IMR-90 (cell line): ENCODE measurements around the gene XPNPEP2. TPM values are rescaled to one million over a fixed set of nuclear protein-coding genes. Genes with fewer than 3 reads are reported as not detected.

Experiments
- ATAC-seq: fragments of 200-7000 bp; cut with Tn5 transposase; 2 replicates; pipeline ENCODE4 v1.9.1; 2020; ENCODE audit warnings: low read depth, mild to moderate bottlenecking, moderate library complexity
- BruUV-seq: library from RNA; stranded (reverse); fragments of 400-500 nt; replicated peaks from 2 replicates; lab custom pipeline; 2021; lab: Mats Ljungman, UMichigan
- CTCF ChIA-PET: fragments of 300-600 bp; formaldehyde crosslinking; extraction: SDS; loops from one replicate; lab custom pipeline; 2021; ENCODE audit warnings: antibody characterized with exemption; lab: Yijun Ruan, JAX
- POLR2A ChIA-PET: fragments of 300-600 bp; sonication (Branson Sonifier 250); formaldehyde crosslinking; loops from one replicate; lab custom pipeline; 2022; ENCODE audit warnings: antibody characterized with exemption; ENCODE audit not compliant: unreplicated experiment; lab: Charles Lee
- DNase-seq: peaks from one replicate; pipeline ENCODE4 v3.0.0; 2013
- H2AFZ ChIP-seq: replicated peaks from 2 replicates; pipeline ENCODE3; 2013; ENCODE audit warnings: low read length, mild to moderate bottlenecking; ENCODE audit not compliant: poor library complexity
- H2AK5ac ChIP-seq: 2 replicates; pipeline ENCODE4 v1.6.1; 2013; ENCODE audit warnings: low read depth, low read length, inconsistent platforms
- H2AK9ac ChIP-seq: replicated peaks from 2 replicates; pipeline ENCODE3; 2013; ENCODE audit warnings: mild to moderate bottlenecking, low read depth, low read length, moderate library complexity; ENCODE audit not compliant: poor library complexity
- H2BK120ac ChIP-seq: 2 replicates; pipeline ENCODE4 v1.6.1; 2013; ENCODE audit warnings: low read depth, low read length, inconsistent platforms
- H2BK15ac ChIP-seq: 3 replicates; pipeline ENCODE4 v1.6.1; 2013; ENCODE audit warnings: low read depth, low read length, inconsistent platforms
- H2BK20ac ChIP-seq: 2 replicates; pipeline ENCODE4 v1.6.1; 2013; ENCODE audit warnings: low read depth, mild to moderate bottlenecking, inconsistent platforms, low read length, moderate library complexity
- H2BK5ac ChIP-seq: 2 replicates; pipeline ENCODE4 v1.6.1; 2013; ENCODE audit warnings: mild to moderate bottlenecking, low read depth, low read length, inconsistent platforms; ENCODE audit not compliant: poor library complexity, severe bottlenecking
- H3K14ac ChIP-seq: replicated peaks from 2 replicates; pipeline ENCODE4 v1.6.1; 2013; ENCODE audit warnings: low read depth, low read length, inconsistent platforms
- H3K18ac ChIP-seq: 2 replicates; pipeline ENCODE4 v1.6.1; 2013; ENCODE audit warnings: low read depth, low read length, control low read depth
- H3K23ac ChIP-seq: 2 replicates; pipeline ENCODE4 v1.6.1; 2013; ENCODE audit warnings: low read depth, low read length, inconsistent platforms
- H3K27ac ChIP-seq: 2 replicates; pipeline ENCODE4 v1.5.1; 2013; ENCODE audit warnings: mild to moderate bottlenecking, control low read depth, low read length; ENCODE audit not compliant: insufficient read depth
- H3K27me3 ChIP-seq: 2 replicates; pipeline ENCODE4 v1.6.1; 2013; ENCODE audit warnings: low read length; ENCODE audit not compliant: control insufficient read depth, insufficient read depth
- H3K36me3 ChIP-seq: 2 replicates; pipeline ENCODE4 v1.6.1; 2013; ENCODE audit warnings: low read length, mixed read lengths; ENCODE audit not compliant: control insufficient read depth, insufficient read depth
- H3K4ac ChIP-seq: 2 replicates; pipeline ENCODE4 v1.6.1; 2013; ENCODE audit warnings: low read depth, low read length, inconsistent platforms
- H3K4me1 ChIP-seq: 2 replicates; pipeline ENCODE4 v1.6.1; 2013; ENCODE audit warnings: low read length, mixed read lengths; ENCODE audit not compliant: control insufficient read depth, insufficient read depth
- H3K4me2 ChIP-seq: 2 replicates; pipeline ENCODE4 v1.6.1; 2013; ENCODE audit warnings: low read depth, mild to moderate bottlenecking, control low read depth, low read length, moderate library complexity
- H3K4me3 ChIP-seq: 2 replicates; pipeline ENCODE4 v1.5.1; 2013; ENCODE audit warnings: low read depth, mild to moderate bottlenecking, control low read depth, low read length, moderate library complexity; ENCODE audit not compliant: insufficient read depth
- H3K56ac ChIP-seq: 2 replicates; pipeline ENCODE4 v1.6.1; 2013; ENCODE audit warnings: low read length, inconsistent platforms; ENCODE audit not compliant: insufficient read depth; ENCODE audit errors: extremely low read depth
- H3K79me1 ChIP-seq, 2 experiments: 2 replicates each; pipeline ENCODE4 v1.6.1; 2013; ENCODE audit warnings: low read length in 2 of 2, inconsistent platforms in 1 of 2, low read depth in 1 of 2
- H3K9ac ChIP-seq: 2 replicates; pipeline ENCODE4 v1.6.1; 2013; ENCODE audit warnings: low read depth, low read length, control low read depth
- H3K9me1 ChIP-seq: 2 replicates; pipeline ENCODE4 v1.6.1; 2013; ENCODE audit warnings: low read length, inconsistent platforms; ENCODE audit not compliant: insufficient read depth
- H3K9me3 ChIP-seq: 2 replicates; pipeline ENCODE4 v1.6.1; 2013; ENCODE audit warnings: low read length; ENCODE audit not compliant: control insufficient read depth, insufficient read depth
- H4K20me1 ChIP-seq: 2 replicates; pipeline ENCODE4 v1.6.1; 2013; ENCODE audit warnings: low read length, inconsistent platforms; ENCODE audit not compliant: insufficient read depth
- H4K5ac ChIP-seq: 2 replicates; pipeline ENCODE4 v1.6.1; 2013; ENCODE audit warnings: mild to moderate bottlenecking, low read depth, low read length, control low read depth
- H4K8ac ChIP-seq, 2 experiments: 2 replicates each; pipeline ENCODE4 v1.6.1; 2013; ENCODE audit warnings: low read depth in 2 of 2, low read length in 2 of 2, control low read depth in 1 of 2, inconsistent platforms in 1 of 2
- H4K91ac ChIP-seq: 2 replicates; pipeline ENCODE4 v1.6.1; 2013; ENCODE audit warnings: low read depth, low read length, inconsistent platforms; ENCODE audit not compliant: insufficient read depth
- CHD1 ChIP-seq: IDR thresholded peaks from 2 replicates; pipeline ENCODE4 v1.6.1; 2012; ENCODE audit warnings: low read depth, low read length, improper control_type of control experiment
- NFE2L2 ChIP-seq: fragments of 150-350 bp; IDR thresholded peaks from 2 replicates; pipeline ENCODE4 v1.6.1; 2016; ENCODE audit warnings: low read depth, mild to moderate bottlenecking, low read length
- RAD21 ChIP-seq: IDR thresholded peaks from 2 replicates; pipeline ENCODE4 v1.6.1; 2012; ENCODE audit warnings: low read length, improper control_type of control experiment
- WGBS, 2 experiments: methylation state at CpG; one replicate each; pipeline versions ENCODE4 v1.1.5 to v1.1.7; 2013; ENCODE audit warnings: missing lambda C conversion rate in 2 of 2; ENCODE audit not compliant: insufficient read length in 1 of 2; ENCODE audit errors: extremely low coverage in 2 of 2; 5-methylcytosine and 5-hydroxymethylcytosine counted together
- dilution Hi-C: fragments of 300-500 bp; cut with HindIII; formaldehyde crosslinking; loops from one replicate; pipeline ENCODE4 v1.14.3; 2018; ENCODE audit warnings: low sequenced_read_pairs; ENCODE audit not compliant: unreplicated experiment
- in situ Hi-C: fragments of 300-500 bp; cut with MboI; formaldehyde crosslinking; loops from 3 replicates; pipeline ENCODE4 v1.14.3; 2019; ENCODE audit warnings: low sequenced_read_pairs, inconsistent platforms, mixed read lengths
- intact Hi-C: fragments of 100-400 bp; cut with micrococcal nuclease; formaldehyde crosslinking; loops from 2 replicates; pipeline ENCODE4 v1.10.0; 2022
- polyA plus RNA-seq, 3 experiments: library from polyadenylated mRNA; depleted of rRNA; stranded (reverse); fragments of >200 nt; gene quantifications; 2 replicates each; pipeline ENCODE4 v1.2.3, GENCODE V29; 2012; ENCODE audit warnings: low replicate concordance in 1 of 3
- total RNA-seq: library from RNA; depleted of rRNA; stranded (reverse); fragments of >200 nt; gene quantifications from 2 replicates; pipeline ENCODE4 v1.2.3, GENCODE V29; 2012
- TF ChIP-seq, protein P1 (sequence below): fragments of 150-350 bp; IDR thresholded peaks from 2 replicates; pipeline ENCODE4 v1.6.1; 2016; ENCODE audit warnings: low read depth, mild to moderate bottlenecking, low read length, moderate library complexity, borderline replicate concordance

The XPNPEP2 gene
- total and polyA plus RNA-seq, 2 of the 4 experiments (the other 2 are of a cell fraction) = under 0.01 to 0.07 TPM

DNA sequence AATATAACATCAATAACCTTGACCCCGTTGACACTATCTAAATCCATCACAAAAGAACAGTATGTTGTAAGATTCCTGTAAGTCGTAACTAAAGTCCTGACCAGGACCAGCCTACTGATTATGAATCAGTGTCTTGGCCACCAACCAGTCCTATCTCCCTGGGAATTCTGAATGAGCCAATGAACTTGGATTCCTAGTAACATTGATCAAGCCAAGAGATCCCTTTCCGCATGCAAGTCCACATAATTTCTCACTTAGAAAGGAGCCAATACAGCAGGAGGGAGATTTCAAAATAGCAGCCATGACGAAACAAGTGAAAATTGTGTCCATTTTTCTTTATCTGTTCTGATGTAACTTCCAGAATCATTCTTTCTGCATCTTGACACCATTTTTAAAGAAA lies 9.5 kb downstream of the XPNPEP2 start:
- Histone ChIP-seq H3K14ac (no peak overlapping the region), H2BK120ac (no peak overlapping the region), H3K27me3 (peaks cover 22% of the 10 kb centered on the region), H3K23ac (no peak overlapping the region), H3K9me3 (no peaks in the 10 kb centered on the region), H3K9me1 (no peaks in the 10 kb centered on the region; the same call in 1 of the 2 replicates), H3K79me1 (no peaks in the 10 kb centered on the region), H3K4me1 (no peaks in the 10 kb centered on the region; the same call in 1 of the 2 replicates), H2BK5ac (no peak overlapping the region), H3K36me3 (no peaks in the 10 kb centered on the region), H3K4me2 (no peak overlapping the region), H2BK20ac (no peak overlapping the region), H3K9ac (no peak overlapping the region), H2AK9ac (no peak overlapping the region), H4K91ac (no peak overlapping the region), H4K20me1 (no peaks in the 10 kb centered on the region), H2BK15ac (no peak overlapping the region), H4K5ac (no peak overlapping the region), H2AFZ (no peak overlapping the region), H3K4me3 (no peak overlapping the region), H3K18ac (no peak overlapping the region), H3K27ac (no peak overlapping the region), H3K56ac (no peak overlapping the region), H2AK5ac (no peak overlapping the region), H3K4ac (no peak overlapping the region), H4K8ac (no peak overlapping the region)
- WGBS, 2 experiments = no CpG with 5 or more reads among the region's 4 CpGs
- ChIA-PET CTCF (no interaction called here), POLR2A (no interaction called here)
- intact Hi-C loops = no loop called here
- ATAC-seq = peak; percentile 64
- peak; percentile 78 for DNase-seq
- in situ Hi-C loops = no loop called here
- dilution Hi-C loops = no loop called here
- TF ChIP-seq RAD21 = no peak
- no peak for TF ChIP-seq CHD1
- TF ChIP-seq, protein P1, sequence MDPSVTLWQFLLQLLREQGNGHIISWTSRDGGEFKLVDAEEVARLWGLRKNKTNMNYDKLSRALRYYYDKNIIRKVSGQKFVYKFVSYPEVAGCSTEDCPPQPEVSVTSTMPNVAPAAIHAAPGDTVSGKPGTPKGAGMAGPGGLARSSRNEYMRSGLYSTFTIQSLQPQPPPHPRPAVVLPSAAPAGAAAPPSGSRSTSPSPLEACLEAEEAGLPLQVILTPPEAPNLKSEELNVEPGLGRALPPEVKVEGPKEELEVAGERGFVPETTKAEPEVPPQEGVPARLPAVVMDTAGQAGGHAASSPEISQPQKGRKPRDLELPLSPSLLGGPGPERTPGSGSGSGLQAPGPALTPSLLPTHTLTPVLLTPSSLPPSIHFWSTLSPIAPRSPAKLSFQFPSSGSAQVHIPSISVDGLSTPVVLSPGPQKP = no peak
- TF ChIP-seq NFE2L2 = no peak
- BruUV-seq = no TSS peak
